ENCODE data around the gene RAN.
"Not testable (repeated sequence)": the region's sequence is repeated elsewhere in the genome, so short reads cannot be mapped to it uniquely, and the experiment has no call there.

The RAN gene

DNA sequence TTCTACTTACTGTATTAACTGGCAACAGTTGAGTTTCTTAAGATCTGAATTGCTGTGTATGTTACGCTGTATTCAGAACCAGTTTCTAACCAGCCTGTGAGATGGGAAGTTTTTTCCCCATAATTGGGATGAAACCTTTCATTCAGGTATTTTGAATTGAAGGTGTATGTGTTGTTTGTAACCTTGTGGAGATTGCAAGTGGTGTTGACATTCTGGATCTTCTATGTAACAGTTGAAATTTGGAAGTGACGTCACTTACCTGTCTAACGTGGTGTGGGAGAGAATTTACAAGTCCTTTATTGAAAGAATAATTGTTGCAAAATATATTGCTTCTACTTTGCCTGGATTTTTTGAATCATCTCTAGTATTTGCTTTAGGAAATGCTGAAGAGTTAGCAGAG, 5.5 kb downstream of the RAN start:
- DNase-seq: no peak

DNA sequence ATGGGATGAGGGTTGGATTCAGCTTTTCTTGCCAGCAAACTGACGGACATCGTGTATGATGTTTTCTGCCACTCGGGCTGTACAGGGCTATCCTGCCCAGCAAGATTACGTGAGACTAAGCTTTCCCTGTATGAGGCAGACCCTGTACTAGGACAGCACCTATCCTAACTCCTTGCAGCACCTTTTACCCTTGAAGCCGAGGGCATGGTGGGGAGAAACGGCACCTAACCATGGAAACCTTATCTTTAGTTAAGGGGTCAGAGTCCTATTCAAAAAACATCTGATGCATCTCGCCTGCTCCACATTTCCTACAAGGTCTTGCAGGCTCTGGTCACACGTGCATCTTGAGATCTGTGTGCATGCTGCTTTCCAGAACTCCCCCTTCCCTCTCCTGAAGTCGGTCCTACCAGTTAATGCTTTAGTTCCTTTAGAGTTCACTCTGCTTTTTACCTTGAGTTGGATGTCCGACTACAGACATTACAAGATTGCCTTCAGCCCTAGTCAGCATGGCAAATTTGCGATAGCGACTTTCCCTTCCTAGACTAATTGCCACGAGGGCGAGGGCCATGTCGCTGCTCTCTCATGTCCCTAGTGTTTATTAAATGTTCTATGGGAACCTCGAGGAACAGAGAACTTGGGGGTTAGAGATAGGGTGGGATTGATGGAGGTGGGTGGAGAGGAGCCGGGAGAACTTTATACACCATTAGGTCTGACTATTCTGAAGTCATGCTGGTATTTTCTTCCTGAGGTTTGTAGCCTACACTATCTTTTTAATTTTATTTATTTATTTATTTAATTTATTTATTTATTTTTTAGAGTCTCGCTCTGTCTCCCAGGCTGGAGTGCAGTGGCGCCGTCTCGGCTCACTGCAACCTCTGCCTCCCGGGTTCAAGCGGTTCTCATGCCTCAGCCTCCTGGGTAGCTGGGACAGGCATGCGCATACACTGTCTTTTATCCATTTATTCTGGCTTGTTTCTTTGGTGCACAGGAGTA, 6.6 kb downstream of the RAN start:
- no peak for DNase-seq

DNA sequence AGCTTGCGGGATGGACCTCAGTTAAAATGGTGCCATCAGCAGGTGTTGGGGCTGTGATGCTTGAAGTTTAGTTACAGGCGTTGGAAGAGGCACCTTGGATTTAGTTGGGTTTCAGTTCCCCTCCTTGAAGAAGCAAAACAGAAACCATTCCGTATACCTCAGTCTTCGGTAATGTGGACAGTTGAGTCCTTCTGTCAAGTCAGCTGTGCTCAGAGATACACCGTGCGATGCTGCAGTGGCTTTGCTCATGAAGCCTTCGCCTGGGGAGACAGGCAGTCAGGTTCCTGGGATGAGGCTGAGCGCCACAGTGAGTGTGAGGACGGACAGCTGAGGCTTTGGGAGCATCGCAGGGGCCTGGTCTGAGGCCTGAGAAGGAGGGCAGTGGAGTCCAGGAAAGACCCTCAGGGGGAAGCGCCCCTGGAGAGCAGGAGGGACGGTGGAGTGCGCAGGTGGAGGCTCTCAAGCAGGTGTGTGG, 7.4 kb downstream of the RAN start:
- DNase-seq: no peak

DNA sequence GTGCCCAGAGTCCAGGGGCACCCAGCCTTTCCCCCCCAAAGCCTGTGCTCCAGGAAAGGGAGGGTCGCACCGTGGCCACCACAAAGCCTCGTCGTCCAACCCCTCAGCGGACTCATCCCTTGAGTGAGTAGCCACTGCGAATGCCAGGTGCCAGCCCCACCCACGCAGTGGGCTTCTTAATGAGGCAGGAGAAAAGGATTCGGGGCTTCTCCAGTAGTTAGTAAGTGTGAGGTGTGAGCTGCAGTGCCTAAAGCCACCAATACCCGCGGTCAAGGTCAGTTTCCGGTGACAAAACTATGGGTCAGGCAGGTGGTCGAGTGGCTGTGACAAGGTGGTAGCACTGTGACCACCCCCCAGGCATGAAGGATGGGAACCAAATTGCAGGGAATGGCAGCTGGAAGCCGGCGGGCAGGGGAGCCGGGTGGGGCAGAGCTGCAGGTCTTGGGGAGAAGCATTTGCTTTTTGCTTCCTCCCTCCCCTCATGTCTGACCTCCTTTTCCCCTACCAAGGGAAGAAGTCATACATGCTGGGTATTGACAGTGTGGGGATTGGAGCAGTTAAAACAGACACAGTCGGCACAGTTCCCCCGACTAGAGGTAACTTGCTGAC, 8.0 kb downstream of the RAN start:
- peak; percentile 28 for DNase-seq

DNA sequence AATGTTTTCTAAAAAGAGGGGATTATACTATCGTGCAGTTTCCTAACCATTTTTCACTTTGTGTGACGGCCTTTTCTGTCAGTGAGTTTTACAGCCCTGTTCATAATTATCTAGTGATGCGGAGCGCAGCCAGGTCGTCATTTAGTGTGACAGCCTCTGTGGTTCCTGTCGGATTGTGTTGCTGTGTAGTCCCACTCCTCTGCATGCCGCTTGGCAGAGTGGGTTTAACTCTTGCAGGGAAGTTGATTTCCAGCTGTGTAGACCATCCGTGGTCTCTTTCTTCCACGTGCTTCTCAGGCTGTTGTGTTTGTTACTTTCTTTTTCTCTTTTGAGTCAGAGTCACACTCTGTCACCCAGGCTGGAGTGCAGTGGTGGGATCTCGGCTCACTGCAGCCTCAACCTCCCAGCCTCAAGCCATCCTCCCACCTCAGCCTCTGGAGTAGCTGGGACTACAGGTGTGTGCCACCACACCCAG, 8.6 kb downstream of the RAN start:
- DNase-seq: peak; percentile 25

DNA sequence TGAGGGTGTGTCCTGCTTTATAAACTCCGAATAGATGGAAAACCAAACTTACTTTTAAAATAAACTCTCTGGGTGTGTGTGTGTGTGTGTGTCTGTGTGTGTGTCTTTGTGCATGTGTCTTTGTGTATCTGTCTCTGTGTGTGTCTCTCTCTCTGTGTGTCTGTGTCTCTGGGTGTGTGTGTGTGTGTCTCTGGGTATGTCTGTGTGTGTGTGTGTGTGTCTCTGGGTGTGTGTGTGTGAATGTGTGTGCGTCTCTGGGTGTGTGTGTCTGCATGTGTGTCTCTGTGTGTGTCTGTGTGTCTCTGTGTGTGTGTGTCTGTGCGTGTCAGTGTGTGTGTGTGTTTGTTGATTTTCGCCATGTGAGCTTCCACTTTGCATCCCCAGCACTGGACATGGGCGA, 9.2 kb downstream of the RAN start:
- no peak for DNase-seq

DNA sequence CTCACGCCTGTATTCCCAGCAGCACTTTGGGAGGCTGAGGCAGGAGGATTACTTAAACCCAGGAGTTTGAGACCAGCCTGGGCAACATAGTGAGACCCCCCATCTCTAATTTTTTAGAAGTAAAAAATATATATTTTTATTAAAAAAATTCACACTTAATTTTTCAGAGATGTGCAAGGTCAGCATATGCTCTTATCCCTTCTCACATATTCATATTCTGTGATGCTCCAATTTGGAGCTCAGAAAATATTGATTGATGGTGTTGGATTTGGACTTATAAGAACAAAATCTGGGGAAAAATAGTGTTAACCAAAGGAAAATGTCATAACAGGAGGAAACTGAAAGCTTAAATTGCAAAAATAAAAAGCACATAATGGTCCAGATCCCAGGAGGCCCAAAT, 9.7 kb downstream of the RAN start:
- no peak for DNase-seq

DNA sequence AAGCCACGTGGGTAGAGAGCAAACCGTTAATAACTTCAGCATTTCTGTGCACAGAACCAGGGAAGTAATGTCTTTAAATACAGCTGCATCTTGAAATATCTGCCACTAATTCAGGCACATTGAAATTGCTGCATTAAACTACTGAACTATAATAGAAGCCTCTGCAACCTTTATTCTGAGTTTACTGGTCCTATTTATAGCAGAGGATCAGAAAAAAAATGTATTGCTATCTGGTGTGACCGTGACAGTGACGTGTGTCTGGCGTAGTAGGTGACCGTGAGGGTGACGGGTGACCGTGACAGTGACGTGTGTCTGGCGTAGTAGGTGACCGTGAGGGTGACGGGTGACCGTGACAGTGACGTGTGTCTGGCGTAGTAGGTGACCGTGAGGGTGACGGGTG, 15.3 kb downstream of the RAN start:
- not testable (repeated sequence) for DNase-seq

DNA sequence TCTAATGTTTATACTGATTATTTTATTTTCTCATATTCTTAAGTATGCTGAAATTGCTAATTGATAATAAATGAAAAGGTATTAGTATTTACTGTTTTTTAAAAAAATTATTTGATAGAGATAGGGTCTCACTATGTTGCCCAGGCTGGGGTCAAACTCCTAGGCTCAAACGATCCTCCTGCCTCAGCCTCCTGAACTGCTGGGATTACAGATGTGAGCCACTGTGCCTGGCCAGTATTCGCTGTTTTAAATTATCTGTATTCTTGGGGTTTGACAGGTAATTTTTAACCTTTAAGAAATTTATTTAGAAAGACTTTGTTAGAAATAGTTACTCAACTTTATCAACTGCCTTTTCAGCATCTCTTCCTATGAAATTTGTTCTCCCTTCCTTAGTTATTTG, 32.2 kb downstream of the RAN start:
- no peak for DNase-seq

DNA sequence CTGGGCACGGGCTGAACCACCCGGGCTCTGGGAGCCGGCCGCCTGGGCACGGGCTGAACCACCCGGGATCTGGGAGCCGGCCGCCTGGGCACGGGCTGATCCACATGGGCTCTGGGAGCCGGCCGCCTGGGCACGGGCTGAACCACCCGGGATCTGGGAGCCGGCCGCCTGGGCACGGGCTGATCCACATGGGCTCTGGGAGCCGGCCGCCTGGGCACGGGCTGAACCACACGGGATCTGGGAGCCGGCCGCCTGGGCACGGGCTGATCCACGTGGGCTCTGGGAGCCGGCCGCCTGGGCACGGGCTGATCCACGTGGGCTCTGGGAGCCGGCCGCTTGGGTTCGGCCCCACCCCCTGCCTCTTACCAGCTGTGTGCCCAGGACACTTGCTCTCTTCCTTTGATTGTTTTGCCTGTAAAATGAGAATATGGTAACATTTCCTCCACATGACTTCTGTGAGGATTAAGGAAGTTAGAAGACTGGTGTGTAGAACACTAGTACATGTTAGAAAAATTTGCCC, 33.1 kb downstream of the RAN start:
- DNase-seq: not testable (repeated sequence)

DNA sequence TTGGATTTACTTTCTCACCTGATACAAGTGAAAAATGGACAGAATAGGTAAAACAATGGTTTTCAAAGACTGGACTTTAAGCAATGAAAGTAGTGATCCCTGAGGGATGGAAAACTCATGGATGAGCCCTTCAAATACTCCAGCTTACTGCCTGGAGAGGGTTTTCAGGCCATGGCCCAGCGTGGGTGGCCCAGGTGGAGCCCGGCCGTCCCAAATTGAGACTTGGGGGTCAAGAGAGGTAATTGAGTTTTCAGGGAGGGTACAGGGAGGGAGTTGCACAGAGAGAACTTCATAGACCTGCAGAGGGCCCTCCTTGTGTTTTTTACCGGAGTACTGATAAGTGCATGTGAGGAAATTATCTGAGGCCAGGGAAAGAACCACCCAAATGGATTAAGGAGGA, 37.2 kb downstream of the RAN start:
- DNase-seq: no peak

DNA sequence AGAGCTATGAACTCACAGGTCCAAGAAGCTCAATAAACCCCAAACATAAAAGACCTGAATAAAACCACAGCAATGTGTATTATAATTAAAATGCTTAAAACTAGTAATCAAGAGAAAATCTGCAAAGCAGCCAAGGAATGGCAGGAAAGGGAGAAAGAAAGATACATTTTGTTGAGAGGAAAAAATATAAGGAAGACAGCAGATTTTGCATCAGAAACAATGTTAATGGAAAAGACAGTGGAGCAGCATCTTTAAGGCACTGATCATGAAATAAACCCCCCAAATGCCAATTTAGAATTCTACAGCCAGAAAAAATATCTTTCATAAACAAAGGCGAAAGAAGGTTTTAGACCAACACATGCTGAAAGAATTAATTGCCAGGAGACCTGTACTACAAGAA, 39.3 kb downstream of the RAN start:
- no peak for DNase-seq

DNA sequence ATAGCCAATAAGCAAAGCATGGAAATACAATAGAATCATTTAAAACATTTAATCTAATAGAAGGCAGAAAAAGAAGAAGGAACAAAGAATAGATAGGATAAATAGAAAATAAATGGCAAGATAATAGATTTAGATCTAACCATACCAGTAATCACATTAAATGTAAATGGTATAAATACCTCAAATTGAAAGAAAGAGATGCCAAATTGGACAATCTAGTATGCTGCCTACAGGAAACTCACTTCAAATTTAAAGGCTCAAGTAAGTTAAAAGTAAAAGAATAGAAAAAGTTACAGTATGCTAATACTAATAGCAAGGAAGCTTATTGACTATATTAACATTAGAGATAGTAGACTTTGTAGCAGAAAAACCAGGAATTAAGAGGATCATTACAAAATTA, 40.1 kb downstream of the RAN start:
- no peak for DNase-seq

DNA sequence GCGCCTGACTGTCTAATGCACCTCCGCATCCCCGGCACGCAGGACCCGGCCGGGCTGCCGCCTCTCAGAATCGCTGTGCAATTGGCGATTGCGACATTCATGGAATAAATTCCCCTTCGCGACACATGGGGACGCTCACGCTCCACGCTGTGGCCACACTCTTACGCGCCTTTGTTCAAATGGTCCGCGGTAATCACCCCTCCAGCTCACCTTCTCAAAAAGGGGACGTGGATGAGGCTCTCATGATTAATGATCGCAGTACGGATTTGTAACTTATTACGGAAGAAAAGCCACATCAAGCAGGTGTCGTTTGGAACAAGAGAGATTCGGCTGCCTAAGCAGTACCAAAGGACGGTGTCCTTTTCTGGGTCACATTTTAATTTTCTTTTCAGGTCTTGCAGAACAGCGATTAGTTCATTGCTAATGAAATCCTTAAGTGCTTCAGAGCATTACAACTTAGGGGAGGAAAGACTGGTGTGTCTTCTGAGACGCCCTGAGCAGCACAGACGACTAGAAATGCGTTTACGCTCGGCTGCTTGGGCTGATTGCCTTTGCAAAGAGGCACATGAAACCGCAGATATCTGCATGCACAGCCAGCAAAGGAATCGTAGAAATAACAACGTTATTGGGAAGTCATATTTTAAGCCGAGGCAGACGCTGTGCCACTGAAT, 44.5 kb downstream of the RAN start:
- peak; percentile 70 for DNase-seq

DNA sequence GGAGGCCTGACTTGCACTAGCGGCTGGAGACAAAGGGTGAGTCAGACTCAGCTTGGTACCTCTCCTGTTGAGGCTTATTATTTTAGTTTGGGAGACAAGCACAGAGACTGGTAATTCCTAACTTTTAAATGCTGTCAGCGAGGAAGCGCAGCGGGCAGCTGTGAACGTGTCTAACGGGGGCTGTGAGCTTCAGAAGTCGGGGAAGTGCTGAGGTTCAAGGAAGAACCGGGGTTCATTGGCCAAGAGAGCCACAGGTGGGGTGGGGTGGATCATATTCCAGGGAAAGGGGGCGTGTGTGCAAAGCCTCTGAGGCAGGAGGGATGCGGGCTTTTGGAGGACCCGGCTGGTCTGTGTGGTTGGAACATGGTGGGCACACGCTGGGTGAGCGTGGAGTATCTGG, 45.7 kb downstream of the RAN start:
- no peak for DNase-seq

DNA sequence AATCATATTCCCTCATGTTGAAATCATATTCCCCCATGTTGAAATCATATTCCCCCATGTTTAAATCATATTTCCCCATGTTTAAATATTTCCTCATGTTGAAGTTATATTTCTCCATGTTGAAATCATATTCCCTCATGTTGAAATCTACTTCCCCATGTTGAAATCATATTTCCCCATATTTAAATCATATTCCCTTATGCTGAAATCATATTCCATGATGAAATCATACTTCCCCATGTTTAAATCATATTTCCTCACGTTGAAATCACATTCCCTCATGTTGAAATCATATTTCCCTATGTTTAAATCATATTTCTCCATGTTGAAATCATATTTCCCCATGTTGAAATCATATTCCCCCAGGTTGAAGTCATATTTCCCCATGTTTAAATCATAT, 47.2 kb downstream of the RAN start:
- DNase-seq: no peak

DNA sequence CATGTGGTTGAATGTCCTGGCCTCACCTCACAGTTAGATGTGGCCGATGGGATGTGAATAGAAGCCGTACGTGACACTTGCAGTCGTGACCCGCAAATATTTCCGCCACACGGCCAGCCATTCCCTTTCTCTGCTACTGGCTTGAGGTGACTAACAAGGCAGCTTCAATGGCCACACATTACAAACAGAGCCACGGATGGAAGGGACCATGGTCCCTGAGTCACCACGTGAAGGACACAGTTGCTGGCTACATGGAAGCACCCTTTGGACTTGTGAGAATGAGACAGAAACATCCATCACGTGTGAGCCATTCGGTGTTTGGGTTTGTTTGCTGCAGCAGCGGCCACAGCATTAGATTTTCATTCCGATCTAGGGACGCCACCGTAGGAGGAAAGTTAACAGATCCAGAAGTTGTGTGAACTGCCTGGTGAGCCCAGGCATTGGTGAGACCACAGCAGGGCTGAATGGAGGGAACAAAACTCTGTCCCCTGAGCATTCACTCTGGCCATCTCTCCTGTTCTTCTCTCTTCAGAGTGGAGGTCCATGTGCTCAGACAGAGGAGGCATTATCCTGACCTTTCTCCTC, 48.3 kb downstream of the RAN start:
- DNase-seq: no peak

DNA sequence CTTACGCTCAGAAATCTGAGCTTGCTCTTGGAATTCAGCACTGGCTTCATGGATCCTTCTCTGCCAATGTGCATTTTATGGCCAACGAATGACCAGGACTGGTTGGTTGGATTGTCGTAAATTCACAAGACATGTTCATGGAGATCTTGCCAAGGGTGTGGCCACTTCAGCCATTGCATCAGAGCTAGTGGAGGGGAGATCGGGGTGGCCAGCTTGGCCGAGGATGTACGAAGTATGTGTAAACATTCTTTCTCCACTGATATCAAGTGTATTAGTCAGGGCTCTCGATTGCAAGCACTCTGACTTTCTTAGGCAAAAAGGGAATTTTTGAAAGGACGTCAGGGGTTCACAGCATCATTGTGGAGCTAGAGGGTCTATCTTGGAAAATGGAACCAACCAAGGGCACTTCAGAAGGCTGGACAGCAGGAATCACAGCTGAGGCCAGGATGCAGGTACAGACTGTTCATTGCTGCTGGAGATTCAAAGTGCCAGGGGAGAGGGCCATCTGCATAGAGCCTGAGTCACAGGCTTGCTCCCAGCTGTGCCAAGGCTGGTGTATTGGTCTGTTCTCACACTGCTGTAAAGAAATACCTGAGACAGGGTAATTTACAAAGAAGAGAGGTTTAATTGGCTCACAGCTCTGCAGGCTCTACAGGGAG, 49.0 kb downstream of the RAN start:
- DNase-seq: no peak

DNA sequence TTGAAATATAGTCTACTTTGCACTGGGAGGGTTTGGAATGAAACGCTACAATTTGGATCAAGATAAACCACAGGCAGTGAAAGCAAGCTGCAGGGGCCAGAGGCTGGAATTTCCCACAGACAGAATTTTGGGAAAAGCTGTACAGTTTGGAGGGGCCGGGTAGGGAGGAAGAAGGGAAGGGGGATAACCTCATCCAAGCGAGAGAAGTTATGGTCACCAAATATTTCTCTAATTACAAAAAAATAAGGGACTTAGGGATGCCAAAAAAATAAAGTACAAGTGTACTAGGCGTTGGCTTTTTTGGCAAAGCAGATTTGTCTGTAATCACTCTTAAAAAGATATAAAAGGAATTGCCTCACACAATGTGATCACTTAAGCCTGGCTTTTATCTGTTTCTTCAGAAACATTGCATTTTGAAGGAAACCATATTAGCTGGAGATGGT, 50.7 kb downstream of the RAN start:
- DNase-seq: no peak

DNA sequence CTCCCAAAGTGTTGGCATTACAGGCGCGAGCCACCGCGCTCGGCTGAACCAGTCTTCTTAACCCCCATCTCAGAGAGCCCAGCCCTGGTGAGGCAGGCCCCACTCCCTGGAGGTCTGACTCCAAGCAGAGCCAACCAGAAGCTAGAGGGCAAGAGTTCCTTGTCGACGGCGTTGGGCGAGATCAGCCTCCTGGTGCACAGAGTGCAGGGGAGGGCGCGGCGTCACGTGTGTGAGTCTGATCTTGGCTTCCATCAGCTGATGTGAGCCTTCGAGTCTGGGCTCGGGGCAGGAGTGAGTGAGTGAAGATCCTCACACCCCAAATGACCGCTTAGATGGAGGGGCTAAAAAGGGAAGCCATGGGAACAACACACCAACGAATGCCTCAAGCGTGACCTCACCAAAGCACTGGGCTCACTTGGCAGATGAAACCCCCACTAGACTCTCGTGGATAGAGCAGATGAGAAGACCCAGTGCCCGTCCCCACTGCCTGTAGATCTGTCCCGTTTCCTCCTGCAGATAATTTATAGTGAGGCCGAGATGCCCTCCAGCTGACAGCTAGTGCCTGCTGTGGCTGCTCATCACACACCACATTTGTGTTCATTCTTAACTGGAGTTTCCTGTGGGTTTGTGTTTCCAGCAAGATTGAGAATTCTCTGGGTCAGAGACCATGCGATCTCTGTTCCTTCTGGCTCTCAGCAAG, 53.2 kb downstream of the RAN start:
- DNase-seq: no peak

DNA sequence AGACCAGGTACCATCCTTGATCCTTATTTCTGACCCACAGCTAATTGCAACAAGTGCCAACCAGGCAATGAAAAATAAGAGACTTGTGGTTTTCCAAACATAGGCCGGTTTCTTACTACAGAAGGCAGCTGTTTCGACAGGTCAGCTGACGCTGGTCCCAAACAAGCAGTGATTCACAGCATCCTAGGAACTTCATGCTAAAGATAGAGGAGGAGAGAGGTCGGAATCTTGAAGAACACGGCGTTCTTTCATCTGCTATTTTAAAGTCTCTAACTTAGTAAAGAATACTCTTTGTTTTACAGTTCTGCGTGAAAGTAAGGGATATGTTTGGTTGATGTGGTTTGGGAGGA, 53.8 kb downstream of the RAN start:
- no peak for DNase-seq
